K562 (cell line): Measurements from ENCODE around the gene LRRC4. TPM values are rescaled to one million over a fixed set of nuclear protein-coding genes. Genes with fewer than 3 reads are reported as not detected.

Source experiments
- TEAD2 ChIP-seq: fragments of 450-650 bp; IDR thresholded peaks from 2 replicates; pipeline ENCODE4 v1.6.1; 2016; ENCODE audit warnings: missing genetic modification characterization, control low read depth, missing compliant biosample characterization
- polyA plus RNA-seq, 8 experiments: library from polyadenylated mRNA; depleted of rRNA in 4 of 8; stranded (reverse) in 5 of 8; unstranded in 3 of 8; fragments of >200 nt; fragmentation: Nextera tagmentation in 2 of 8; fragmentation: Illumina TruSeq in 1 of 8; extraction: Ambion mirVana in 2 of 8; extraction: Trizol in 1 of 8; gene quantifications; 2 replicates each; pipeline versions ENCODE4 v1.2.1 to v1.2.3, GENCODE V29; 2011 to 2014; ENCODE audit warnings: inconsistent platforms in 1 of 8, missing spikeins in 1 of 8
- total RNA-seq, 7 experiments: library from RNA; depleted of rRNA in 6 of 7; stranded (reverse); fragments of >200 nt in 6 of 7; fragmentation: Illumina TruSeq in 2 of 7; extraction: Trizol in 2 of 7; gene quantifications; 2 replicates each; pipeline versions ENCODE4 v1.2.1 to v1.2.3, GENCODE V29; 2011 to 2021; ENCODE audit warnings: low replicate concordance in 1 of 7
- TF ChIP-seq, protein P1 (sequence below), 2 experiments: fragments of 450-650 bp; IDR thresholded peaks; 2 replicates each; pipeline ENCODE4 v1.6.1; 2016; ENCODE audit warnings: mild to moderate bottlenecking in 2 of 2, borderline replicate concordance in 1 of 2, low read depth in 1 of 2, moderate library complexity in 1 of 2

The LRRC4 gene
- total and polyA plus RNA-seq, 9 of the 15 experiments (the other 6 are each of a cell fraction or from before 2014, with no cell fraction given), result 0.04 to 0.11 TPM; not detected in 7

DNA sequence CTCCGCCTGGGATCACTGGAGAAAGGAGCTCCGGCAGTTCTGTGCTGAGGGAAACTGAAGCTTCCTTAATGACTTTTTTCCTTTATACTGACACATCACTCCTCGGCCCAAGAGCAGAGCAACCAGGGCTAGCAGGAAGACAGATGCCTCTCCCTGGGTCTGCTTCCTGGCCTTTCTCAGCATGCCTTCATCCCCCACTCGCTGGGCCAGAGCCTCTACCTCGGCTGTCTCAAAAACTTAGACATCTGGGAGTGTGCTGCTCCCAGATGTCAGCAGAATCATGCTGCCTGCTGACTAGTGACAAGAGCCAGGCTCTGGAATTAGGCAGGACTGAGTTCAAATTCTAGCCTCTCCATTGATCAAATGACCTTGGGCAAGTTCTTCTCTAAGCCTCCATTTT lies 24.4 kb upstream of the LRRC4 start (continued):
- TF ChIP-seq, protein P1, sequence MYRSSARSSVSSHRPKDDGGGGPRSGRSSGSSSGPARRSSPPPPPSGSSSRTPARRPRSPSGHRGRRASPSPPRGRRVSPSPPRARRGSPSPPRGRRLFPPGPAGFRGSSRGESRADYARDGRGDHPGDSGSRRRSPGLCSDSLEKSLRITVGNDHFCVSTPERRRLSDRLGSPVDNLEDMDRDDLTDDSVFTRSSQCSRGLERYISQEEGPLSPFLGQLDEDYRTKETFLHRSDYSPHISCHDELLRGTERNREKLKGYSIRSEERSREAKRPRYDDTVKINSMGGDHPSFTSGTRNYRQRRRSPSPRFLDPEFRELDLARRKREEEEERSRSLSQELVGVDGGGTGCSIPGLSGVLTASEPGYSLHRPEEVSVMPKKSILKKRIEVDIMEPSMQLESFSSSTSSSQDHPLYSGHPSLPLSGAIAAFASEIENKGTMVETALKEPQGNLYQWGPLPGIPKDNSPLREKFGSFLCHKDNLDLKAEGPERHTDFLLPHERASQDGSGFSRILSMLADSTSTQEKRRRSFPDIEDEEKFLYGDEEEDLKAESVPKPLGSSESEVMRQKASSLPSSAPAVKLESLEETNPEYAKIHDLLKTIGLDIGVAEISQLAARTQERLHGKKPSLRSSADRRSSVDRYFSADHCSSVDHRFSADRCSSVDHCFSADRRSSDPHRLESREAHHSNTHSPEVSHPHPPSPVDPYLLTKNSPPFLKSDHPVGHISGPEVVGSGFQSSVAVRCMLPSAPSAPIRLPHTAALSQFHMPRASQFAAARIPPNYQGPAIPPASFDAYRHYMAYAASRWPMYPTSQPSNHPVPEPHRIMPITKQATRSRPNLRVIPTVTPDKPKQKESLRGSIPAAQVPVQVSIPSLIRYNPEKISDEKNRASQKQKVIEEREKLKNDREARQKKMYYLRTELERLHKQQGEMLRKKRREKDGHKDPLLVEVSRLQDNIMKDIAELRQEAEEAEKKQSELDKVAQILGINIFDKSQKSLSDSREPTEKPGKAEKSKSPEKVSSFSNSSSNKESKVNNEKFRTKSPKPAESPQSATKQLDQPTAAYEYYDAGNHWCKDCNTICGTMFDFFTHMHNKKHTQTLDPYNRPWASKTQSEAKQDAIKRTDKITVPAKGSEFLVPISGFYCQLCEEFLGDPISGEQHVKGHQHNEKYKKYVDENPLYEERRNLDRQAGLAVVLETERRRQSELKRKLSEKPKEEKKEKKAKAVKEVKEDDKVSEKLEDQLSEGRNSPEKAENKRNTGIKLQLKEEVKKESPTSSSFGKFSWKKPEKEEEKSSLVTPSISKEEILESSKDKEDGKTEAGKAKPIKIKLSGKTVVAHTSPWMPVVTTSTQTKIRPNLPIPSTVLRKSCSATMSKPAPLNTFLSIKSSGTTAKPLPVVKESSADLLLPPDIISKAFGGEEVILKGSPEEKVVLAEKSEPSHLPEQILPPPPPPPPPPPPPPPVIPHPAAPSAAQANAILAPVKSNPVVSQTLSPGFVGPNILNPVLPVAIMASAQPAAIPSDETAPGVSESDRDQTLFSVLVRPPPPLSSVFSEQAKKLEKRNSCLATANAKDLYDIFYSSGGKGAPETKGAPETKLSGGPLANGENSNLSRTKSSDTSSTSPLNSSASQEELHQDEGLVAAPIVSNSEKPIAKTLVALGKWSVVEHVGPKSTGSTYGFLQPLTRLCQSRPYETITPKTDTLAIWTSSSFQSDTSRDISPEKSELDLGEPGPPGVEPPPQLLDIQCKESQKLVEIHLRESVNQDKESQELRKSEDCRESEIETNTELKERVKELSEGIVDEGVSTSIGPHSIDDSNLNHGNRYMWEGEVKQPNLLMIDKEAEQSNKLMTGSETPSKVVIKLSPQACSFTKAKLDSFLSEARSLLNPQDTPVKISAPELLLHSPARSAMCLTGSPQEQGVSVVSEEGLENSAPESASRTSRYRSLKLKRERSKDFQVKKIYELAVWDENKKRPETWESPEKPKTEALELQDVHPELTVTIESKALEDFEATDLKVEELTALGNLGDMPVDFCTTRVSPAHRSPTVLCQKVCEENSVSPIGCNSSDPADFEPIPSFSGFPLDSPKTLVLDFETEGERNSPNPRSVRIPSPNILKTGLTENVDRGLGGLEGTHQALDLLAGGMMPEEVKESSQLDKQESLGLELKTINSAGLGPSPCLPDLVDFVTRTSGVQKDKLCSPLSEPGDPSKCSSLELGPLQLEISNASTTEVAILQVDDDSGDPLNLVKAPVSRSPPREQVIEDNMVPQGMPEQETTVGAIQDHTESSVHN (IDR thresholded peaks at IDR 0.05; ENCODE audit: borderline replicate concordance in 1 of 2, low read depth in 1 of 2), result no peak
- TF ChIP-seq TEAD2 (tag), result no peak
